ENCODE data around the gene LRRC10B. TPM values are rescaled to one million over a fixed set of nuclear protein-coding genes. Genes with fewer than 3 reads are reported as not detected.

Gene LRRC10B
- total and polyA plus RNA-seq, 2 of the 8 experiments (the other 6 are each of a cell fraction or from before 2014, with no cell fraction given), result 0.47 to 0.71 TPM

GRCh38 chr11:61529537-61530225 lies 21.1 kb downstream of the LRRC10B start:
- H3K14ac ChIP-seq (ENCODE audit: insufficient read length), result no peak overlapping the region
- no peak overlapping the region for H2BK15ac ChIP-seq (ENCODE audit: low read length)
- peak overlapping the region; percentile 53; the same call in 1 of the 2 replicates for H2AK5ac ChIP-seq (ENCODE audit: low read depth, low read length)
- H4K91ac ChIP-seq (replicated peaks; ENCODE audit: insufficient read length, low read length), result no peak overlapping the region
- H2BK20ac ChIP-seq (ENCODE audit: low read length), result no peak overlapping the region
- ChIA-PET POLR2A (ENCODE audit: partially characterized antibody) (interaction anchor here (1.7 to 2.0 kb wide), 2 partner anchors 7 to 84 kb away, joined by 4 to 5 read pairs; no protein-coding TSS in a partner anchor), CTCF (ENCODE audit: partially characterized antibody) (interaction anchor here (0.6 to 40.4 kb wide), 16 partner anchors 10 to 165 kb away, joined by 3 to 2106 read pairs (median 12); a partner anchor contains a TSS)
- H2AFZ ChIP-seq (ENCODE audit: low read length), result no peak overlapping the region
- DNase-seq (ENCODE audit: low read depth in 1 of 2, low spot score in 2 of 2), result no peak
- no peak overlapping the region for H3K27ac ChIP-seq (ENCODE audit: low read depth, low read length)
- TF ChIP-seq SUZ12 (IDR thresholded peaks at IDR 0.05; ENCODE audit: low read length), result no peak
- no peak for TF ChIP-seq BCL11A (IDR thresholded peaks at IDR 0.05; ENCODE audit: low read depth in 2 of 2, low read length in 2 of 2)
- TF ChIP-seq BRCA1 (IDR thresholded peaks at IDR 0.05; ENCODE audit: low read depth, low read length), result no peak
- TF ChIP-seq RFX5 (IDR thresholded peaks at IDR 0.05; ENCODE audit: borderline replicate concordance, low read depth, low read length), result no peak
- TF ChIP-seq POLR2AphosphoS5 (IDR thresholded peaks at IDR 0.05; ENCODE audit: low read depth, low read length), result no peak
- TF ChIP-seq USF2 (IDR thresholded peaks at IDR 0.05; ENCODE audit: low read length), result no peak
- no peak overlapping the region; the same call in 1 of the 2 replicates for H4K8ac ChIP-seq (ENCODE audit: extremely low read depth, insufficient read depth, low read length)
- 0 out of 2 replicates have a peak overlapping the region, but pooled peaks have one; percentile 44 for H2BK5ac ChIP-seq (ENCODE audit: low read depth, low read length)
- no peak overlapping the region for H3K18ac ChIP-seq (ENCODE audit: extremely low read depth, low read length)
- H3K23me2 ChIP-seq (ENCODE audit: low read depth, low read length), result no peaks in the 10 kb centered on the region
- H3K56ac ChIP-seq (replicated peaks; ENCODE audit: insufficient read length, low read depth, low read length), result no peak overlapping the region
- H3K4ac ChIP-seq (replicated peaks; ENCODE audit: insufficient read length, low read depth, low read length), result no peak overlapping the region
- H2BK120ac ChIP-seq (replicated peaks; ENCODE audit: low read depth, low read length), result no peak overlapping the region
- H3K79me1 ChIP-seq (ENCODE audit: low read depth, low read length), result no peaks in the 10 kb centered on the region
- peaks cover 0 to 11% (median 4%) of the 10 kb centered on the region in 4 experiments; a peak in 5 of 7 replicates for H3K4me1 ChIP-seq (replicated peaks in 1 of 4; ENCODE audit: control insufficient read depth in 3 of 4, insufficient read depth in 4 of 4, low read length in 3 of 4)
- no peaks in the 10 kb centered on the region; a peak in 1 of 7 replicates for H3K27me3 ChIP-seq (replicated peaks in 1 of 4; ENCODE audit: control insufficient read depth in 3 of 4, extremely low read depth in 1 of 4, insufficient read depth in 3 of 4, low read length in 3 of 4)
- H3K9me3 ChIP-seq (ENCODE audit: insufficient read depth in 2 of 2, low read depth in 1 of 2, low read length in 1 of 2), result no peaks in the 10 kb centered on the region
- 89% methylated on average over 21 of the region's 21 CpGs; no CpG with 5 or more reads in 1 of the 2 experiments for WGBS, 2 experiments (ENCODE audit: extremely low coverage in 1 of 2, insufficient coverage in 1 of 2, insufficient read length in 1 of 2, insufficient replicate concordance in 2 of 2, low coverage in 1 of 2, low lambda C conversion rate in 2 of 2, missing lambda C conversion rate in 1 of 2)
- H3K4me2 ChIP-seq (ENCODE audit: insufficient read depth in 1 of 2, low read depth in 2 of 2, low read length in 2 of 2), result no peak overlapping the region
- FAIRE-seq, result no peak
- no peak overlapping the region for H3K23ac ChIP-seq (ENCODE audit: insufficient read length)
- no peak overlapping the region for H4K5ac ChIP-seq (ENCODE audit: insufficient read length, low read depth, low read length)
- no peaks in the 10 kb centered on the region for H3K79me2 ChIP-seq (ENCODE audit: control insufficient read depth in 1 of 2, insufficient read depth in 2 of 2, low read length in 2 of 2)
- peaks cover 0 to 5% of the 10 kb centered on the region in 2 experiments for H4K20me1 ChIP-seq (replicated peaks in 1 of 2; ENCODE audit: control insufficient read depth in 1 of 2, insufficient read depth in 2 of 2, low read length in 2 of 2)
- H3K36me3 ChIP-seq (ENCODE audit: control insufficient read depth in 2 of 4, insufficient read depth in 4 of 4, low read length in 3 of 4), result no peaks in the 10 kb centered on the region
- H2BK12ac ChIP-seq (ENCODE audit: low read depth, low read length), result 0 out of 2 replicates have a peak overlapping the region, but pooled peaks have one; percentile 17
- H3K9ac ChIP-seq (replicated peaks in 1 of 4; ENCODE audit: extremely low read depth in 1 of 4, low read depth in 3 of 4, low read length in 3 of 4), result no peak overlapping the region
- no peak overlapping the region for H3K4me3 ChIP-seq (ENCODE audit: extremely low read depth in 1 of 4, insufficient read depth in 2 of 4, low read depth in 3 of 4, low read length in 4 of 4)
